DOHH2 (cell line): ENCODE data around the gene FRS3.

Experiments
- EZH2phosphoT487 ChIP-seq: fragments of 200-600 bp; sonication (generic); IDR thresholded peaks from 2 replicates; pipeline ENCODE4 v1.6.1; 2017; ENCODE audit warnings: borderline replicate concordance, mild to moderate bottlenecking, antibody characterized with exemption, low read length, moderate library complexity, mixed read lengths
- TF ChIP-seq, protein P1 (sequence below): fragments of 200-600 bp; sonication (generic); IDR thresholded peaks from one replicate; pipeline ENCODE4 v1.5.1; 2014; ENCODE audit warnings: antibody characterized with exemption, mild to moderate bottlenecking, low read depth, low read length; ENCODE audit not compliant: poor library complexity, severe bottlenecking

DNA sequence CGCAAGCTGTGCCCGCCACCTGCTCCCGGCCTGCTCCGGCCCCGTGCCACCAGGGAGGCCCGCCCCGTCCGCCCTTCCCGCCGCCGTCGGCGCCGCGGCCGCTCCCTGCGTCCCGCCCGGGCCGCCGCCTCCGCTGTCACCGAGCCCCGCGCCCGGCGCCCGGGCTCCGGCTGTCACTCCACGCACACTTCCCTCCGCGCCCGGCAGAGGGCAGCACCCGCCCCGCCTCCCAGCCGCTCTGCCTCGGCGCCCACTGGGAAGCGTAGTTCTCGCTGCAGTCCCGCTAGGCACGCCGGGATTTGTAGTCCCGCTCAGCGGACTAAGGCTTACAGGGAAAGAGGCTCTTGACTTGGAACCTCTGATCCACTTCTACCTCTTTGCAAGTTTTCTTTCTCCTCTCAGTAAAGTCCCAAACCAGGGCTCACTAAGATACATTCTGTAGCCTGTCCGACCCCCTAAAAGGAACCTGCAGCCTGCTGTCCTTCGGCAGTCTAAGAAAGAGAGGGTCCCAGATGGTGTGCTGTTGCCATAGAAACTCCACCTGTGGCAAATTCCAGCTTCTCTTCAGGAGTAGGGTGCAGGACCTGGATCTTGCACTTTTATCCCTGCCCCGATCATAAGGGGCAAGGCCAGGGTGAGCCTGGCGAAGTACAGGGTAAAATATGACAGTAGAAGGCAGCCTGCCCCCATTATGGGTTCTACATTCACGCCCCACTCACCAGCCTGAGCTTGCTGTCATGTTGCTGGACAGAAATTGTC is 44.1 kb downstream of the FRS3 start, which contains the start of gene TFEB:
- TF ChIP-seq, protein P1, sequence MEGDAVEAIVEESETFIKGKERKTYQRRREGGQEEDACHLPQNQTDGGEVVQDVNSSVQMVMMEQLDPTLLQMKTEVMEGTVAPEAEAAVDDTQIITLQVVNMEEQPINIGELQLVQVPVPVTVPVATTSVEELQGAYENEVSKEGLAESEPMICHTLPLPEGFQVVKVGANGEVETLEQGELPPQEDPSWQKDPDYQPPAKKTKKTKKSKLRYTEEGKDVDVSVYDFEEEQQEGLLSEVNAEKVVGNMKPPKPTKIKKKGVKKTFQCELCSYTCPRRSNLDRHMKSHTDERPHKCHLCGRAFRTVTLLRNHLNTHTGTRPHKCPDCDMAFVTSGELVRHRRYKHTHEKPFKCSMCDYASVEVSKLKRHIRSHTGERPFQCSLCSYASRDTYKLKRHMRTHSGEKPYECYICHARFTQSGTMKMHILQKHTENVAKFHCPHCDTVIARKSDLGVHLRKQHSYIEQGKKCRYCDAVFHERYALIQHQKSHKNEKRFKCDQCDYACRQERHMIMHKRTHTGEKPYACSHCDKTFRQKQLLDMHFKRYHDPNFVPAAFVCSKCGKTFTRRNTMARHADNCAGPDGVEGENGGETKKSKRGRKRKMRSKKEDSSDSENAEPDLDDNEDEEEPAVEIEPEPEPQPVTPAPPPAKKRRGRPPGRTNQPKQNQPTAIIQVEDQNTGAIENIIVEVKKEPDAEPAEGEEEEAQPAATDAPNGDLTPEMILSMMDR: peak; percentile 69
- TF ChIP-seq EZH2phosphoT487: no peak
